Mesothelial cell of epicardium (in vitro differentiated cells): ENCODE measurements around the gene ANKRD17. TPM values are rescaled to one million over a fixed set of nuclear protein-coding genes. Genes with fewer than 3 reads are reported as not detected.
"Not testable (repeated sequence)": the region's sequence is repeated elsewhere in the genome, so short reads cannot be mapped to it uniquely, and the experiment has no call there.

ENCODE experiments used
- DNase-seq, 2 experiments: peaks; one replicate each; pipeline ENCODE4 v3.0.0; 2021; ENCODE audit warnings: low spot score in 2 of 2; ENCODE audit not compliant: unreplicated experiment in 2 of 2
- H3K27ac Mint-ChIP-seq: 2 replicates; pipeline ENCODE4 v1.8.0; 2021; ENCODE audit warnings: mixed read lengths
- H3K27me3 Mint-ChIP-seq: 2 replicates; pipeline ENCODE4 v1.8.0; 2021; ENCODE audit warnings: low read depth, mixed read lengths
- H3K36me3 Mint-ChIP-seq: 2 replicates; pipeline ENCODE4 v1.8.0; 2021; ENCODE audit warnings: mixed read lengths
- H3K4me1 Mint-ChIP-seq: 2 replicates; pipeline ENCODE4 v1.8.0; 2021; ENCODE audit warnings: mixed read lengths
- H3K4me3 Mint-ChIP-seq: 2 replicates; pipeline ENCODE4 v1.8.0; 2021; ENCODE audit warnings: mild to moderate bottlenecking, moderate library complexity, mixed read lengths
- H3K9me3 Mint-ChIP-seq: 2 replicates; pipeline ENCODE4 v1.8.0; 2021; ENCODE audit warnings: mixed read lengths
- total RNA-seq: library from RNA; stranded (reverse); gene quantifications from 3 replicates; pipeline ENCODE4 v1.2.1, GENCODE V29; 2021
- TF ChIP-seq, protein P1 (sequence below): fragments of 200-600 bp; sonication (generic); IDR thresholded peaks from one replicate; pipeline ENCODE4 v1.5.0; 2021; ENCODE audit warnings: antibody characterized with exemption; ENCODE audit not compliant: unreplicated experiment

The ANKRD17 gene
- total RNA-seq, 1 donor from 2014 or later, result 92.5 TPM

DNA sequence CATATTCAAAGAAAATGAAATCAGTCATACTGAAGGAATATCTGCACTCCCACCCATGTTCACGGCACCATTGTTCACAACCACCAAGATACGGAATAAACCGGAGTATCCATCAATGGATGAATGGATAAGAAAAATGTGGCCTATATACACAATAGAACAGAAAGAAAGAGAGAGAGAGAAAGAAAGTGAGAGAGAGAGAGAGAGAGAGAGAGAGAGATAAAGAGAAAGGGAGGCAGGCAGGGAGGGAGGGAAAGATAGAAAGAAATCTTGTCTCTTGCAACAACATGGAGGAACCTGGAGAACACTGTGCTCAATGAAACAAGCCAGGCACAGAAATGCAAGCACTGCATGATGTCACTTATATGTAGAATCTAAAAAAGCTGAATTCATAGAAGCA lies 52.4 kb downstream of the ANKRD17 start:
- Mint-ChIP-seq H3K4me3 (no peak overlapping the region), H3K4me1 (no peaks in the 10 kb centered on the region), H3K27me3 (no peaks in the 10 kb centered on the region), H3K27ac (no peak overlapping the region), H3K9me3 (peaks cover 33% of the 10 kb centered on the region), H3K36me3 (peaks cover 41% of the 10 kb centered on the region)
- no peak for DNase-seq
- TF ChIP-seq, protein P1, sequence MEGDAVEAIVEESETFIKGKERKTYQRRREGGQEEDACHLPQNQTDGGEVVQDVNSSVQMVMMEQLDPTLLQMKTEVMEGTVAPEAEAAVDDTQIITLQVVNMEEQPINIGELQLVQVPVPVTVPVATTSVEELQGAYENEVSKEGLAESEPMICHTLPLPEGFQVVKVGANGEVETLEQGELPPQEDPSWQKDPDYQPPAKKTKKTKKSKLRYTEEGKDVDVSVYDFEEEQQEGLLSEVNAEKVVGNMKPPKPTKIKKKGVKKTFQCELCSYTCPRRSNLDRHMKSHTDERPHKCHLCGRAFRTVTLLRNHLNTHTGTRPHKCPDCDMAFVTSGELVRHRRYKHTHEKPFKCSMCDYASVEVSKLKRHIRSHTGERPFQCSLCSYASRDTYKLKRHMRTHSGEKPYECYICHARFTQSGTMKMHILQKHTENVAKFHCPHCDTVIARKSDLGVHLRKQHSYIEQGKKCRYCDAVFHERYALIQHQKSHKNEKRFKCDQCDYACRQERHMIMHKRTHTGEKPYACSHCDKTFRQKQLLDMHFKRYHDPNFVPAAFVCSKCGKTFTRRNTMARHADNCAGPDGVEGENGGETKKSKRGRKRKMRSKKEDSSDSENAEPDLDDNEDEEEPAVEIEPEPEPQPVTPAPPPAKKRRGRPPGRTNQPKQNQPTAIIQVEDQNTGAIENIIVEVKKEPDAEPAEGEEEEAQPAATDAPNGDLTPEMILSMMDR, result no peak

DNA sequence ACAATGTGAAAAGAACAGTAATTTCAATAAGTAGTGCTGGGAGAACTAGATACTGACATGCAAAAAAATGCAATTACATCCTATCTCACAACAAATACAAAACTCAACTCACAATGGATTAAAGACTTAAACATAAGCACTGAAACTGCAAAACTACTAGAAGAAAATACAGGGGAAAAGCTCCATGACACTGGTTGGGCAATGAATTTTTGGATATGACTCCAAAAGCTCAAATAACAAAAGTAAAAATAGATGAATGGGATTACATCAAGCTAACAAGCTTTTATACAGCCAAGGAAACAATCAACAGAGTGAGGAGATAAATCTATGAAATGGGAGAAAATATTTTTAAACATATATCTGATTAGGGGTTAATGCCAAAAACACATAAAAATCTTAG lies 53.1 kb downstream of the ANKRD17 start:
- no peak for DNase-seq
- TF ChIP-seq, protein P1, result no peak
- no peak overlapping the region for H3K27ac Mint-ChIP-seq
- H3K27me3 Mint-ChIP-seq, result no peaks in the 10 kb centered on the region
- H3K36me3 Mint-ChIP-seq, result peaks cover 41% of the 10 kb centered on the region
- peaks cover 2% of the 10 kb centered on the region for H3K4me1 Mint-ChIP-seq
- no peak overlapping the region for H3K4me3 Mint-ChIP-seq
- H3K9me3 Mint-ChIP-seq, result peaks cover 33% of the 10 kb centered on the region

DNA sequence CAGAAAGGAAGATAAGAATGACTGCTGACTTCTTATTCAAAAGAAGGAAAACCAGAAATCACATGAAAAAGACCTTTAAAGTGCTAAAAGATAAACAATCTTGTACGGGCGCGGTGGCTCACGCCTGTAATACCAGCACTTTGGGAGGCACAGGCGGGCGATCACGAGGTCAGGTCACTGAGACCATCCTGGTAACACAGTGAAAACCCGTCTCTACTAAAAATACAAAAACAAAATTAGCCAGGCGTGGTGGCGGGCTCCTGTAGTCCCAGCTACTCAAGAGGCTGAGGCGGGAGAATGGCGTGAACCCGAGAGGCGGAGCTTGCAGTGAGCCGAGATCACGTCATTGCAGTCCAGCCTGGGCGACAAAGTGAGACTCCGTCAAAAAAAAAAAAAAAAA lies 54.6 kb downstream of the ANKRD17 start:
- not testable (repeated sequence) for H3K27me3 Mint-ChIP-seq, H3K4me3 Mint-ChIP-seq, H3K4me1 Mint-ChIP-seq, H3K27ac Mint-ChIP-seq, DNase-seq
- peaks cover 33% of the 10 kb centered on the region for H3K9me3 Mint-ChIP-seq
- peaks cover 36% of the 10 kb centered on the region for H3K36me3 Mint-ChIP-seq

DNA sequence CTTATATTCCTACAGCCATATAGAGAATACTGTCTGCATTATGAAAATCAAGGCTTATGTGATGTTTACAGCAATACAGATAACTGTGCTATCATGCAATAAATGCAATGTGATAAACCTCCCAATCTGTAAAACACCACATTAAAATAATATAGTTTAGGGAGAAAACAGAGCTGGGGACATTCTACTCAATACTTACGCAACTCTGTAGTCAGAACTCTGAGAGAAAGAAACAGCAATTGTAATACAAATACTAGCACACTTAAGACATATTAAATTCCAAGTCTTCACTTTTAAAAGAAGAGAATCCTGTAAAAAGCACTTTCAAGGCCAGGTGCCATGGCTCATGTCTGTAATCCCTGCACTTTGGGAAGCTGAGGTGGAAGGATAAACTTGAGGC lies 61.4 kb downstream of the ANKRD17 start:
- peaks cover 13% of the 10 kb centered on the region for H3K4me1 Mint-ChIP-seq
- H3K27me3 Mint-ChIP-seq, result no peaks in the 10 kb centered on the region
- H3K4me3 Mint-ChIP-seq, result no peak overlapping the region
- no peaks in the 10 kb centered on the region for H3K9me3 Mint-ChIP-seq
- no peak for DNase-seq
- H3K36me3 Mint-ChIP-seq, result no peaks in the 10 kb centered on the region
- no peak overlapping the region for H3K27ac Mint-ChIP-seq
- TF ChIP-seq, protein P1, result no peak

DNA sequence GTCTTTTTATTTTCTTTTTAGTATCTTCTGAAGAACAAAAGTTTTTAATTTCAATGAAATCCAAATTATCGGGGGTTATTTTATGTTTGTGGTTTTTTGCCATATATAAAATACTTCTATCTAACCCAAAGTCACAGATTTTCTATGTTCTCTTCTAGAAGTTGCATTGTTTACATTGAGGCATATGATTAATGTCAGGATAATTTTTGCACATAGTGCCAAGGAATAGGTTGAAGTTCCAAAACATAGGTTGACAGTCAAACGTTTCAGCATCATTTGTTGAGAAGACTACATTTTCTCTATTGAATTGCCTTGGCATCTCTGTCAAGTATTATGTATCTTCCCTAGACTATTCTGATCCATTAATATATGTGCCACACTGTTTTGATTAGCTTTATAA lies 64.5 kb downstream of the ANKRD17 start:
- H3K27ac Mint-ChIP-seq, result no peak overlapping the region

DNA sequence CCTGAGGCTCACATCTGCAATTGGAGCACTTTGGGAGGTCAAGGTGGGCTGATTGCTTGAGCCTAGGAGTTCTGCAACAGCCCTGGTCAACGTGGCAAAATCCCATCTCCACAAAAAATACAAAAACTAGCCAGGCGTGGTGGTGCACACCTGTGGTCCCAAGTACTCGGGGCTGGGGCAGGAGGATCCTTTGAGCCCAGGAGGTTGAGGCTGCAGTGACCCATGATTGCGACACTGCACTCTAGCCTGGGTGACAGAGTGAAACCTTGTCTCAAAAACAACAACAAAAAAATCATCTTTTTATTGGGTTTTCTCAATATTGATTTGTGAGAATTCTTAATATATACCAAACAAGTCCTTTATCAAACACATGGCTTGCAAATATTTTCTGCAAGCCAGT lies 64.9 kb downstream of the ANKRD17 start:
- Mint-ChIP-seq H3K27me3 (no peaks in the 10 kb centered on the region), H3K27ac (no peak overlapping the region)
- DNase-seq, result no peak

More for the DNA sequence above, 64.5 kb downstream of the ANKRD17 start:
- Mint-ChIP-seq H3K4me1 (peaks cover 5% of the 10 kb centered on the region), H3K9me3 (peaks cover 5% of the 10 kb centered on the region), H3K36me3 (peaks cover 11% of the 10 kb centered on the region), H3K27me3 (no peaks in the 10 kb centered on the region), H3K4me3 (no peak overlapping the region)
- TF ChIP-seq, protein P1, result no peak
- no peak for DNase-seq

More for the DNA sequence above, 64.9 kb downstream of the ANKRD17 start:
- Mint-ChIP-seq H3K4me3 (no peak overlapping the region), H3K4me1 (peaks cover 2% of the 10 kb centered on the region), H3K36me3 (peaks cover 15% of the 10 kb centered on the region), H3K9me3 (peaks cover 9% of the 10 kb centered on the region)
- TF ChIP-seq, protein P1, result no peak
